ENCODE results near the gene ITGA3. TPM values are rescaled to one million over a fixed set of nuclear protein-coding genes. Genes with fewer than 3 reads are reported as not detected.
A peak's percentile ranks its signal among the peaks of the same experiment; 100 is the strongest.

Gene ITGA3
- total RNA-seq, 4 donors from 2014 or later = 44.4 to 86.3 (median 77.0) TPM

GRCh38 chr17:50107790-50108414, 52.0 kb downstream of the ITGA3 start:
- peaks cover 11 to 45% (median 23%) of the 10 kb centered on the region in 3 donors for H3K4me1 ChIP-seq
- H3K27ac ChIP-seq = peak overlapping the region in 2 of 4 donors; percentile 5 to 39
- H3K36me3 ChIP-seq = peaks cover 0 to 84% (median 16%) of the 10 kb centered on the region in 3 donors
- DNase-seq = no peak
- H3K9me3 ChIP-seq = no peaks in the 10 kb centered on the region
- TF ChIP-seq CTCF (IDR thresholded peaks at IDR 0.05) = no peak
- TF ChIP-seq POLR2A (IDR thresholded peaks at IDR 0.05) = no peak
- 45 to 77% methylated on average over 5 to 8 of the region's 10 CpGs for WGBS, 2 donors
- no peak overlapping the region for H3K4me3 ChIP-seq
- no peaks in the 10 kb centered on the region for H3K27me3 ChIP-seq
- intact Hi-C loops (cut with DNase I) = no loop called here

GRCh38 chr17:50108556-50108955, 52.6 kb downstream of the ITGA3 start:
- no peak for DNase-seq
- no peak for TF ChIP-seq POLR2A (IDR thresholded peaks at IDR 0.05)
- TF ChIP-seq CTCF (IDR thresholded peaks at IDR 0.05) = no peak
- no peak overlapping the region for H3K4me3 ChIP-seq
- peaks cover 0 to 77% (median 16%) of the 10 kb centered on the region in 3 donors for H3K36me3 ChIP-seq
- no peaks in the 10 kb centered on the region for H3K27me3 ChIP-seq
- 70 to 81% methylated on average over 7 to 8 of the region's 9 CpGs for WGBS, 2 donors
- peak overlapping the region in 1 of 4 donors; percentile 39 for H3K27ac ChIP-seq
- intact Hi-C loops (cut with DNase I) = no loop called here
- peaks cover 11 to 45% (median 28%) of the 10 kb centered on the region in 3 donors for H3K4me1 ChIP-seq
- H3K9me3 ChIP-seq = no peaks in the 10 kb centered on the region

GRCh38 chr17:50109207-50109606, 53.3 kb downstream of the ITGA3 start:
- Histone ChIP-seq H3K27ac (no peak overlapping the region), H3K4me1 (peaks cover 11 to 46% (median 28%) of the 10 kb centered on the region in 3 donors), H3K9me3 (no peaks in the 10 kb centered on the region), H3K4me3 (no peak overlapping the region), H3K27me3 (no peaks in the 10 kb centered on the region), H3K36me3 (peaks cover 0 to 71% (median 16%) of the 10 kb centered on the region in 3 donors)
- intact Hi-C loops (cut with DNase I) = no loop called here
- TF ChIP-seq CTCF (IDR thresholded peaks at IDR 0.05) (no peak), POLR2A (IDR thresholded peaks at IDR 0.05) (no peak)
- 58 to 100% methylated on average over 2 to 4 of the region's 7 CpGs for WGBS, 2 donors
- DNase-seq = no peak

- Histone ChIP-seq H3K27me3 (no peaks in the 10 kb centered on the region), H3K9me3 (no peaks in the 10 kb centered on the region), H3K36me3 (peaks cover 0 to 66% (median 16%) of the 10 kb centered on the region in 3 donors), H3K4me3 (no peak overlapping the region), H3K27ac (peak overlapping the region in 1 of 4 donors; percentile 9), H3K4me1 (peaks cover 11 to 49% (median 28%) of the 10 kb centered on the region in 3 donors)
- WGBS, 2 donors = 60 to 100% methylated on average over 1 to 2 of the region's 19 CpGs
- DNase-seq = no peak
- TF ChIP-seq POLR2A (IDR thresholded peaks at IDR 0.05) (no peak), CTCF (IDR thresholded peaks at IDR 0.05) (no peak)
- intact Hi-C loops (cut with DNase I) = no loop called here
Measured at GRCh38 chr17:50109785-50110184, 53.9 kb downstream of the ITGA3 start.

- Histone ChIP-seq H3K27me3 (peaks cover 0 to 6% (median 0%) of the 10 kb centered on the region in 4 donors), H3K4me3 (no peak overlapping the region), H3K36me3 (peaks cover 0 to 56% (median 16%) of the 10 kb centered on the region in 3 donors), H3K9me3 (no peaks in the 10 kb centered on the region), H3K4me1 (peaks cover 11 to 49% (median 28%) of the 10 kb centered on the region in 3 donors), H3K27ac (peak overlapping the region; percentile 15 to 88 (median 68))
- intact Hi-C loops (cut with DNase I) = no loop called here
- TF ChIP-seq POLR2A (IDR thresholded peaks at IDR 0.05) (no peak), CTCF (IDR thresholded peaks at IDR 0.05) (no peak)
- 80 to 87% methylated on average over 6 to 8 of the region's 19 CpGs for WGBS, 2 donors
- no peak for DNase-seq
Measured at GRCh38 chr17:50110591-50111349, 54.9 kb downstream of the ITGA3 start.
